Measurements from ENCODE around the gene CFI.

GRCh38 chr4:109699553-109700225 is 102.1 kb downstream of the CFI start:
- TF ChIP-seq, protein P1, sequence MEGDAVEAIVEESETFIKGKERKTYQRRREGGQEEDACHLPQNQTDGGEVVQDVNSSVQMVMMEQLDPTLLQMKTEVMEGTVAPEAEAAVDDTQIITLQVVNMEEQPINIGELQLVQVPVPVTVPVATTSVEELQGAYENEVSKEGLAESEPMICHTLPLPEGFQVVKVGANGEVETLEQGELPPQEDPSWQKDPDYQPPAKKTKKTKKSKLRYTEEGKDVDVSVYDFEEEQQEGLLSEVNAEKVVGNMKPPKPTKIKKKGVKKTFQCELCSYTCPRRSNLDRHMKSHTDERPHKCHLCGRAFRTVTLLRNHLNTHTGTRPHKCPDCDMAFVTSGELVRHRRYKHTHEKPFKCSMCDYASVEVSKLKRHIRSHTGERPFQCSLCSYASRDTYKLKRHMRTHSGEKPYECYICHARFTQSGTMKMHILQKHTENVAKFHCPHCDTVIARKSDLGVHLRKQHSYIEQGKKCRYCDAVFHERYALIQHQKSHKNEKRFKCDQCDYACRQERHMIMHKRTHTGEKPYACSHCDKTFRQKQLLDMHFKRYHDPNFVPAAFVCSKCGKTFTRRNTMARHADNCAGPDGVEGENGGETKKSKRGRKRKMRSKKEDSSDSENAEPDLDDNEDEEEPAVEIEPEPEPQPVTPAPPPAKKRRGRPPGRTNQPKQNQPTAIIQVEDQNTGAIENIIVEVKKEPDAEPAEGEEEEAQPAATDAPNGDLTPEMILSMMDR (IDR thresholded peaks at IDR 0.05) = no peak
- TF ChIP-seq EZH2 (IDR thresholded peaks at IDR 0.05; ENCODE audit: borderline replicate concordance, insufficient read depth, low read depth, low read length, poor library complexity, severe bottlenecking) = no peak
